ENCODE results near the gene AGTRAP. TPM values are rescaled to one million over a fixed set of nuclear protein-coding genes. Genes with fewer than 3 reads are reported as not detected.

AGTRAP gene
- total and polyA plus RNA-seq, 9 of the 15 experiments (the other 6 are each of a cell fraction or from before 2014, with no cell fraction given): 26.8 to 105 (median 57.5) TPM

DNA sequence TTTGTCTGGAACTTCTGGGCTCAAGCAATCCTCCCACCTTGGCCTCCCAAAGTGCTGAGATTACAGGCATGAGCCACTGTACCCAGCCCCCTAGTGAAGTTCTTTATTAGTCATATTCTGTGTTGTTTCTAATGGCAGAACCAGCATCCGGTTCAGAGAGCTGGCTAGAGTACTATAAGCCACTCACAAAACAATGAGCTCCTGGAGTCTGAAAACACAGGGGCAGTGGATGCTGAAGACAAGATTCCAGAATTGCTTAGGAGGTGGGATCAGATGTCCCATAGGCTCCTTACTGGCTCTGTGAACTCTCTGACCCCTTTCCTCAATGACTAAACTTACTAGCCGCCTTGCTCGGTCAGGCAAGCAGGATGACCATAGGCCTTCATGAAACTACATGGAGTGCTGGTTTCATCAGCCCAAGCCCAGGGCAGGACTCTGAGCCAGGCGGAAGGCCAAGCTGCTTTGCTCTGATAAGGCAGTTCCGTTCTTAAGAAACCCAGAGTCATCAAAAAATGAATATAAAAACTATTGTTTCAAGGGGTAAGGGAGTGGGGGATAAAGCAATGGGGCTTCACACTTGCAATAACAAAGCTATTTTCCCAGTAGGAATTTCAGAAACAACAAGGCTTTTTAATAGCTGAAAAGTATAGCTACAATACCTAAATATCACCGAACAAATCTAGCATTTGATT lies 61.7 kb downstream of the AGTRAP start (continued):
- TF ChIP-seq NCOA6 (IDR thresholded peaks at IDR 0.05): no peak
- no peak for TF ChIP-seq POLR3G (IDR thresholded peaks at IDR 0.05; ENCODE audit: extremely low read depth, insufficient read length, insufficient replicate concordance)
- no peak for TF ChIP-seq RB1 (IDR thresholded peaks at IDR 0.05; ENCODE audit: low read depth)
- TF ChIP-seq, protein P1, sequence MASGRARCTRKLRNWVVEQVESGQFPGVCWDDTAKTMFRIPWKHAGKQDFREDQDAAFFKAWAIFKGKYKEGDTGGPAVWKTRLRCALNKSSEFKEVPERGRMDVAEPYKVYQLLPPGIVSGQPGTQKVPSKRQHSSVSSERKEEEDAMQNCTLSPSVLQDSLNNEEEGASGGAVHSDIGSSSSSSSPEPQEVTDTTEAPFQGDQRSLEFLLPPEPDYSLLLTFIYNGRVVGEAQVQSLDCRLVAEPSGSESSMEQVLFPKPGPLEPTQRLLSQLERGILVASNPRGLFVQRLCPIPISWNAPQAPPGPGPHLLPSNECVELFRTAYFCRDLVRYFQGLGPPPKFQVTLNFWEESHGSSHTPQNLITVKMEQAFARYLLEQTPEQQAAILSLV (tag; IDR thresholded peaks at IDR 0.05): peak; percentile 73; the same call in 1 of the 2 replicates
- TF ChIP-seq POLR2H (tag; IDR thresholded peaks at IDR 0.05; ENCODE audit: low read depth): no peak
- TF ChIP-seq, protein P2, sequence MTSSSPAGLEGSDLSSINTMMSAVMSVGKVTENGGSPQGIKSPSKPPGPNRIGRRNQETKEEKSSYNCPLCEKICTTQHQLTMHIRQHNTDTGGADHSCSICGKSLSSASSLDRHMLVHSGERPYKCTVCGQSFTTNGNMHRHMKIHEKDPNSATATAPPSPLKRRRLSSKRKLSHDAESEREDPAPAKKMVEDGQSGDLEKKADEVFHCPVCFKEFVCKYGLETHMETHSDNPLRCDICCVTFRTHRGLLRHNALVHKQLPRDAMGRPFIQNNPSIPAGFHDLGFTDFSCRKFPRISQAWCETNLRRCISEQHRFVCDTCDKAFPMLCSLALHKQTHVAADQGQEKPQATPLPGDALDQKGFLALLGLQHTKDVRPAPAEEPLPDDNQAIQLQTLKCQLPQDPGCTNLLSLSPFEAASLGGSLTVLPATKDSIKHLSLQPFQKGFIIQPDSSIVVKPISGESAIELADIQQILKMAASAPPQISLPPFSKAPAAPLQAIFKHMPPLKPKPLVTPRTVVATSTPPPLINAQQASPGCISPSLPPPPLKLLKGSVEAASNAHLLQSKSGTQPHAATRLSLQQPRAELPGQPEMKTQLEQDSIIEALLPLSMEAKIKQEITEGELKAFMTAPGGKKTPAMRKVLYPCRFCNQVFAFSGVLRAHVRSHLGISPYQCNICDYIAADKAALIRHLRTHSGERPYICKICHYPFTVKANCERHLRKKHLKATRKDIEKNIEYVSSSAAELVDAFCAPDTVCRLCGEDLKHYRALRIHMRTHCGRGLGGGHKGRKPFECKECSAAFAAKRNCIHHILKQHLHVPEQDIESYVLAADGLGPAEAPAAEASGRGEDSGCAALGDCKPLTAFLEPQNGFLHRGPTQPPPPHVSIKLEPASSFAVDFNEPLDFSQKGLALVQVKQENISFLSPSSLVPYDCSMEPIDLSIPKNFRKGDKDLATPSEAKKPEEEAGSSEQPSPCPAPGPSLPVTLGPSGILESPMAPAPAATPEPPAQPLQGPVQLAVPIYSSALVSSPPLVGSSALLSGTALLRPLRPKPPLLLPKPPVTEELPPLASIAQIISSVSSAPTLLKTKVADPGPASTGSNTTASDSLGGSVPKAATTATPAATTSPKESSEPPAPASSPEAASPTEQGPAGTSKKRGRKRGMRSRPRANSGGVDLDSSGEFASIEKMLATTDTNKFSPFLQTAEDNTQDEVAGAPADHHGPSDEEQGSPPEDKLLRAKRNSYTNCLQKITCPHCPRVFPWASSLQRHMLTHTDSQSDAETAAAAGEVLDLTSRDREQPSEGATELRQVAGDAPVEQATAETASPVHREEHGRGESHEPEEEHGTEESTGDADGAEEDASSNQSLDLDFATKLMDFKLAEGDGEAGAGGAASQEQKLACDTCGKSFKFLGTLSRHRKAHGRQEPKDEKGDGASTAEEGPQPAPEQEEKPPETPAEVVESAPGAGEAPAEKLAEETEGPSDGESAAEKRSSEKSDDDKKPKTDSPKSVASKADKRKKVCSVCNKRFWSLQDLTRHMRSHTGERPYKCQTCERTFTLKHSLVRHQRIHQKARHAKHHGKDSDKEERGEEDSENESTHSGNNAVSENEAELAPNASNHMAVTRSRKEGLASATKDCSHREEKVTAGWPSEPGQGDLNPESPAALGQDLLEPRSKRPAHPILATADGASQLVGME (CRISPR knock-in tag; IDR thresholded peaks at IDR 0.05): no peak
- no peak for TF ChIP-seq GTF2B (IDR thresholded peaks at IDR 0.05; ENCODE audit: extremely low read depth, insufficient read length)
- no peak for TF ChIP-seq ZNF395 (CRISPR knock-in tag; IDR thresholded peaks at IDR 0.05)
- TF ChIP-seq NR3C1 (CRISPR knock-in tag; IDR thresholded peaks at IDR 0.05): no peak
- peak; percentile 79 for TF ChIP-seq ETV5 (CRISPR knock-in tag; IDR thresholded peaks at IDR 0.05; ENCODE audit: low read depth)
- TF ChIP-seq MYNN (IDR thresholded peaks at IDR 0.05): peak; percentile 85; the same call in 1 of the 2 replicates
- TF ChIP-seq MYNN (CRISPR knock-in tag; IDR thresholded peaks at IDR 0.05): no peak
- TF ChIP-seq C11orf30 (IDR thresholded peaks at IDR 0.05; ENCODE audit: low read depth): no peak
- TF ChIP-seq HNRNPH1 (optimal IDR thresholded peaks at IDR 0.05; ENCODE audit: low read depth, low read length): no peak
- TF ChIP-seq RUNX1 (IDR thresholded peaks at IDR 0.05; ENCODE audit: low read depth): no peak
- no peak for TF ChIP-seq ZNF780A (CRISPR knock-in tag; IDR thresholded peaks at IDR 0.05)
- TF ChIP-seq ZNF384 (IDR thresholded peaks at IDR 0.05; ENCODE audit: low read depth, low read length): no peak
